DMS53 (cell line): Measurements from ENCODE around the gene SMAD3.
A peak's percentile ranks its signal among the peaks of the same experiment; 100 is the strongest.
"Not testable (repeated sequence)": the region's sequence is repeated elsewhere in the genome, so short reads cannot be mapped to it uniquely, and the experiment has no call there.

Source experiments
- DNase-seq: peaks from one replicate; lab custom pipeline; 2025; lab: John Stamatoyannopoulos, UW

Gene SMAD3

DNA sequence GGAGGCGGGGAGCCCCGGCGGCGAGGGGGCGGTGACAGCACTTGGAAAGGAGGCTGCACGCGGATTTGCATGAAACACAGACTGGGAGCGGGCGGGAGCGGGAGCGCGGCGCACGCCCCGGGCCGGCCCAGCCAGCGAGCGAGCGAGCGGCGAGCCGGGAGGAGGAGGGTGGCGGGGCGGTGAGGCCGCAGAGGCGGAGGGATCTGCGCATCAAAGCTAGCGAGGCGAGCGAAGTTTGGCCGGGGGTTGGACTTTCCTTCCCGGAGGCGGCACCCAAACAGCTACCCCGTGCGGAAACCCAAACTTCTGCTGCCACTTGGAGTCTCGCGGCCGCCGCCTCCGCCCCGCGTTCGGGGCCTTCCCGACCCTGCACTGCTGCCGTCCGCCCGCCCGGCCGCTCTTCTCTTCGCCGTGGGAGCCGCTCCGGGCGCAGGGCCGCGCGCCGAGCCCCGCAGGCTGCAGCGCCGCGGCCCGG lies at the start of gene SMAD3:
Gene SMAD3 (plus strand): TSS at position 72 of the 475 bp plus-strand sequence. CDS start 553 bp downstream, outside the sequence.
- peak; percentile 92 for DNase-seq

GRCh38 chr15:67017311-67017710 lies 48.1 kb upstream of the SMAD3 start:
- no peak for DNase-seq

DNA sequence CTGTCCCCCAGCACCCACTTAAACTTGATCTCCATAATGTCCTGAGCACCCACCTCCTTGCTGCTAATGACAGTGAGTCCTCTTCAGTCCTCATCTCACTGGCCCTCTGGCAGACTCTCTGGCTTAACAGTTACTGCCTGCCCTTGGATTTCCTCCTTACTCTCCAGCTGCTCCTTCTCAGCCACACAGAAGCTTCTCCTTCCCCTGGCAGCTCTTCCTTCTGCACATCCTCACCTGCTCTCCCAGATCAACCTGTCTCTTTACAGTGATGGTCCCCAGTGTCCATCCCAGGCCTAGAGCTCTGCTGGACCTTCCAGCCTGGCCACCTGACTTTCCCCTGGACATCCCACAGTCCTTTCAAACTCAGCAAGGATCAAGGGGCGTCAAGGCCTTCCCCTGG lies 47.4 kb upstream of the SMAD3 start:
- no peak for DNase-seq

GRCh38 chr15:67018441-67018840 lies 47.0 kb upstream of the SMAD3 start:
- no peak for DNase-seq

- DNase-seq = no peak
Measured at GRCh38 chr15:67019069-67019468, 46.3 kb upstream of the SMAD3 start.

DNA sequence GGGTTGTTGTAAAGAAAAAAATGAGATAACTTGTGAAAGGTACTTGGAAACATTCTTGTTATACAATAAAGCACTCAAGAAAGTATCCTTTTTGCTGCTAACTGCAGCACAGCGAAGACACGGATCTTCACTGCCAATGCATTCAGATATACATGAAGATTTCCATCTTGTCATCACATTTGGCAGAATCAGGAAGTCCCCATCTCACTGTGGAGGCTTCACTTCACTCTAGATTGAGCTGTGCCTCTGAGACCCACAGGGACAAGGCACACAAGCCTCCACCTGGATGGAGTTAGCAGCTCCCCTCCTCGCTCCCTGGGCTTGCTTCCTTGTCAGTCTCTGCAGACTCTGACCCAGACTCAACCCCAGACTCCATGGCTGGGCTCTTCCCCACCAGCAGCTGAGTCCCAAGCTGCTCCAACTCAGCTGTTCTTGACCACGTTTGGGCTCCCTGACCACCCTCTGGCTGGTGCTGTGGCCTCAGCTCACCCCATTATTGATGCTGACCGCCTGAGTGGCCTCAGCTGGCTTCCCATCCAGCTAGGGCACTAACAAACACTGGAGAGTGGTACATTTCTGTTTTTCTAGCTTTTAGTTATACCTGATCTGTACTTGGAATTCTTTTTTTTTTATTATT lies 45.4 kb upstream of the SMAD3 start:
- DNase-seq = no peak

GRCh38 chr15:67020668-67021067 lies 44.7 kb upstream of the SMAD3 start:
- DNase-seq = not testable (repeated sequence)

DNA sequence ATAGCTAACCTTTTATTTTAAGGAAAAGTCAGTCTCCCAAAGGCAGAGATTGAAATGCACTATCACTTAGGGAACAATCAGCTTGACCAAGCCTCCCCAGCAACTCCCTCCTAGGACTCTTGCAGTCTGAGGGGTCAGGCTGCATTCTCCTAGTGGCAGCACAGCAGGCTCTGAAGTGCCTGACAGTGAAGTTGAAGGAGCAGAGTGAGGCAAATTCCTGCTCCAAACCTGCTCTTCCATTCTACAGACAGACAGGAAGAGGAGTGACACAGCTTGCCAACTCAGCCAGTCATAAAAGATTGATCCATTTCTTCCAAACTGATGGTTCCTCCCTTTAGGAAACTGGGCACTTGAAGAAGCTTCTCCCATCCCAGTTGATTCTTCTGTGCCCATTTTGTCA lies 43.9 kb upstream of the SMAD3 start:
- DNase-seq = peak; percentile 19

GRCh38 chr15:67022587-67023105 lies 42.8 kb upstream of the SMAD3 start:
- no peak for DNase-seq

DNA sequence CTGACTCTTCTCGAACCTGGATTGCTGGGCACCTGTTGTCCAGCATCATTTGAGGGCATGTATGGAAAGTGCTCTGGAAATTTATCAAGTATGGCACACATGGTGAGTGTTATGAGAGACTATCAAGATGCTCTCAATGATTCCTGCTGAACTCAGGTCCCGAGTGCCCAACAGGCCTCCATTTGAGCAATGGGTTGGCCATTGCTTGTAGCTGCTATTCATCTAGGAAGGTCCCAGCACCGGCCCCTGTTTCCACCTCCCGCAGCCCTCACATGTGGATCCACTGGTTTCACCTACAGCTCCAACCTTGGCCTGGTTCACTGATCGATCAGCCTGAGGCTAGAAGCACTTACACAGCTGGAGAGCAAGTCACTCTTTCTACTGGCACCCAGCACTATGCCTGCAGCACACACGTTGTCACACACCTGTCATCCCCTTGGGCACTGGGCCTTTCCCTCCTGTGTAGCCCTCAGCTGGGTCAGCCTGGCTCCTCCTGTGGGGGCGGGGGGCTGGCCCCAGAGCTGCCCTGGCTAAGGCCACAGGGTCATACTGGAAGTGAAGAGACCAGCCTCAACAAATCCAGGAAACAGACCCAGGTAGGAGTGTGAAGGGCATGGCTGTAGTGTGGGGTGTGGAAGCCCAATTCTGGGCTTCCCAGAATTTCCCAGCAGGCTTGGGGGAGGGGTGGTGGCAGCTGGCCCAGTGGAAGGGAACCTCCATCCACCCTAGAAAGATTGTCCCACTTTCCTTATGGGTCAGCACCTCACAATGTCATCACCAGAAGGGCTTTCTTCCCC lies 41.7 kb upstream of the SMAD3 start:
- no peak for DNase-seq

GRCh38 chr15:67024314-67024997 lies 40.9 kb upstream of the SMAD3 start:
- peak; percentile 81 for DNase-seq

DNA sequence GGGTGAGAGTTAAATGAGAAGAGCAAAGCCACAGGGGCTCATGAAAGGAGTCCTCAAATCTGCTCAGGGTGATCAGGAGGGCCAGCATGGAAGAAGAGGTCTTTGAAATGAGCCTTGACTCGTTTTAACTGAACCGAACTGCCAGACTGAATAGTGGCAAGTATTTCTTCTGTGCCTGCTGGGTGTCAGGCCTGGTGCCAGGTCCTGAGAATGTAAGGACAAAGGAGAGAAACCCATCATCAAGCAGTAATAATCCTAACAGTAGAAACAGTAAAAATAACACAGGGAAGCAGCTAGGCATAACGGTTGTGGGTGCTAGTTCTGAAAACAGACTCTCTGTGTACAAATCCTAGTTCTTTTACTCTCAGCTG lies 40.4 kb upstream of the SMAD3 start:
- DNase-seq = no peak

DNA sequence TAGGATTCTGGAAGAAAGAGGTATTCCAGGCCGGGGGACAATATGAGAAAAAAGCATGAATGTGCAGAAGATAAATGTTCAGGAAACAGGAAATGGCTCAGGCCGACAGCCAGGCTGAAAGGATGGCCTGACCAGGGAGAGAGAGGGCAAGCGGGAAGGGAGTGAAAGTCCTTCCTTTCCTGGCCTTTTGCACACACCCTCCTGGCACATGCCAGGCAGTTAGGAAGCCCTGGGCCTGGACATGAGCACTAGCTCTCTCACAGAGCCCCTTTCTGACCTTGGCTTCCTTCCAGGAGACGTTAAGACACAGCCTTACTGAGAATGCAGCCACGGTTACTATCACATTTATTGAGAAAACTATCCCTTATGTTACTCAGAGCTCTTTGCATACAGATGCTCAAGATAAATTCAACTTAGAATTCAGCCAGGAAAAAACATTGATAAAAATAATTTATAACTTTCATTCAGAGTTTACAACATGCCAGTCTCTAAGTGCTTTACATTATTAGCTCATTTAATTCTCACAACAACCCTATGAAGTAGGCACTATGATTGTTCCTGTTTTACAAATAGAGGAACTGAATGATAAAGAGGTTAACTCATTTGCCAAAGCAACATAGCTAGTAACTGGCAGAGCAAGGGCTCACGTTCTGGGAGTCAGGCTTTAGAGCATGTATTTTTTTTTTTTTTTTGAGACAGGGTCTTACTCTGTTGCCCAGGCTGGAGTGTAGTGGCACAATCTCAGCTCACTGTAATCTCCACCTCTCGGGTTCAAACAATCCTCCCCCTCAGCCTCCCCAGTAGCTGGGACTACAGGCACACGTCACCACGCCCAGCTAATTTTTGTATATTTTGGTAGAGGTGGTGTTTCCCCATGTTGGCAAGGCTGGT lies 39.4 kb upstream of the SMAD3 start:
- DNase-seq = peak; percentile 40

DNA sequence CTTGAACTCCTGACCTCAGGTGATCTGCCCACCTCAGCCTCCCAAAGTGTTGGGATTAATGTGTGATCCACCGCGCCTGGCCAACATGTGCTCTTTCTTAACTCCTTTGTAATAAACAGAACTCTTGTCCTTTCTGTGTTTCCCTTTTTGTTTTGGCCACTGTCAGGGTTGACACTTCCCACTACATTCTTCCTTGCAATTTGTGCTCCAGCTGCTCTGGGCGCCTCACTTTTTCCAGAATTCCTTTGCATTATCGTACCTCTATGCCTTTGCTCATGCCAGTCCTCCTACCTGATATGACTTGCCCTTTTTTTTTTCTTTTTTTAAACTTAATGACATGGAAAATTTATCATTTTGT lies 38.8 kb upstream of the SMAD3 start:
- no peak for DNase-seq

DNA sequence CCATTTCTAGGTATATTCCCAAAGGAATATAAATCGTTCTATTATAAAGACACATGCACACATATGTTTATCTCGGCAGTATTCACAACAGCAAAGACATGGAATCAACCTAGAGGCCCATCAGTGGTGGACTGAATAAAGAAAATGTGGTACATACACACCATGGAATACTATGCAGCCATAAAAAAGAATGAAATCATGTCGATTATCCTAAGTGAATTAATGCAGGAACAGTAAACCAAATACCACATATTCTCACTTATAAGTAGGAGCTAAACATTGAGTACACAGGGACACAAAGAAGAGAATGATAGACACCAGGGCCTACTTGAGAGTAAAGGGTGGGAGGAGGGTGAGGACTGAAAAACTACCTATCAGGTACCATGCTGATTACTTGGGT lies 37.0 kb upstream of the SMAD3 start:
- not testable (repeated sequence) for DNase-seq

- peak; percentile 74 for DNase-seq
Measured at GRCh38 chr15:67030036-67030762, 35.2 kb upstream of the SMAD3 start.

GRCh38 chr15:67031331-67031730 lies 34.1 kb upstream of the SMAD3 start:
- DNase-seq = no peak

GRCh38 chr15:67032608-67033007 lies 32.8 kb upstream of the SMAD3 start:
- DNase-seq = no peak

- DNase-seq = peak; percentile 25
Measured at GRCh38 chr15:67033012-67033411, 32.4 kb upstream of the SMAD3 start.

DNA sequence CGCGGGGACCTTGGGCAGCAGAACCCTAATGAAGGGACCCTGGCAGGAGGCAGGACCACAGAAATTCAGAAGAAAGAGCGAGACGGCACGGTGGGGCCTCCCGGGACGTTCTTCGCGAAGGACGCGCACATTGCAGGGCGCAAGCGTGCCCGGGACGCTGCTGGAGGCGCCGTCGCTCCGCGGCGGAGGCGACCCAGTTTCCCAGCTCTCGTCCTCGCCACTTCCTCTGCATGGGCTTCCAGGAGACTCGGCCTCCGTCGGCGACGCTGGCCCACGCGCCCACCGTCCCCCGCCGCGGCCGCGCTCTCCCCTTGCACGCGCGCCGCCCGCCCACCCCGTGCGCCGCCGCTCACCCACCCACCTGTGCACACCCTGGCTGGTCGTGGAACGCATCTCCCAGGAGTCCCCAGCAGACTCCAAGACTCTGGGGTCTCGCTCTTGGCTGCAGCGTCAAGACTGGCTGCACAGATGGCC lies 31.8 kb upstream of the SMAD3 start:
- DNase-seq = peak; percentile 43

DNA sequence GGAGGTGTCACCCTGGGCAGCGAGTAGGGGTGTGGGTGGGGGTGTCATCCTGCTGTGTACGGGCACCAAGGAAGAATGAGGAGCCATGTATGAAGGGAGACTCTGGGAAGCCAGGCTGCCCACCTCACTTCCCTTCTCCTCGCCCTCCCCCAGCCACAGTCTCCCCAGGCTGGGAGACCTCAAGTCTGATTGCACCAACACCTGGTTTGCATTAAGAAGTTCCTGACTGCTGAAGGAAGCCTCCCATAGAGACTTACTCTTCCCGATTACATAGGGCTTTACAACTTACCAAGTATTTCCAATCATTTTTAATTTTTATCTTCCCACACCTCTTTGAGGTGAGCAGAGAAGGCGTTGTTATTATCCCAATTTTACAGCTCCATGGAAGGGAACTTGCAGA lies 29.5 kb upstream of the SMAD3 start:
- no peak for DNase-seq
